ENCODE measurements around the gene ZFAND6.
A peak's percentile ranks its signal among the peaks of the same experiment; 100 is the strongest.

The ZFAND6 gene

GRCh38 chr15:80159811-80160569 is 100.5 kb downstream of the ZFAND6 start:
- no peak for DNase-seq (ENCODE audit: low read depth)
- no peak overlapping the region for H3K4me3 ChIP-seq (ENCODE audit: low read depth, low read length)

DNA sequence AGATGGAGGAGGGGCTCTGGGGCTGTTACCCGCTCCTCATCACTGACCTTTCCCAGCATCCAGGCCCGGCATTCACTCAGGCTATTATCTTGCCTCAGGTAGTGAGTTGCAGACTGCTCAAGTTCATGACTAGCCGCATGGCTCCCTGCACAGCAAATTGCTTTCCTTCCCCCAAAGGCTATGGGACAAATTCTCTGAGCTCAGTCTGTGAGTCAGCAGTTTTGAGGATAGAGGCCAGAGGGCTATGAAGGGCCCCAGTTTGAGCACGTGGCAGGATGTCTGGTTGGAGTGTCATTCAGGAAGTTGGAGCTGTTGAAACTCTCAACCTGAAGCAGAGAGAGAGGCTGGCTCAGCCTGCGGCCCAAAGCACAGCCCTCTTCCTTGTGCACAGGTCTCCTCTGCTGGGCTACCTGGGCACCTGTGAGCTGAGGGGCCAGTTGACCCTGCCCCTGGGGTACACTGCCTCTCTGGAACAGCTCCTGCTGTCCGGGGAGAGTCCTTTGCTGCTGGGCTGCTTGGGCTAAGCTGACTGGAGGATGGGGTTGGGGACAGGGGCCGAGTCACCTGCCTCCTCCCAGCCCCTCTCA is 101.2 kb downstream of the ZFAND6 start:
- peak; percentile 85 for DNase-seq (ENCODE audit: low read depth)
- H3K4me3 ChIP-seq (ENCODE audit: low read depth, low read length), result no peak overlapping the region

GRCh38 chr15:80161468-80162016 is 102.1 kb downstream of the ZFAND6 start:
- no peak overlapping the region for H3K4me3 ChIP-seq (ENCODE audit: low read depth, low read length)
- no peak for DNase-seq (ENCODE audit: low read depth)

GRCh38 chr15:80162059-80162554 is 102.6 kb downstream of the ZFAND6 start:
- H3K4me3 ChIP-seq (ENCODE audit: low read depth, low read length), result no peak overlapping the region
- DNase-seq (ENCODE audit: low read depth), result no peak

DNA sequence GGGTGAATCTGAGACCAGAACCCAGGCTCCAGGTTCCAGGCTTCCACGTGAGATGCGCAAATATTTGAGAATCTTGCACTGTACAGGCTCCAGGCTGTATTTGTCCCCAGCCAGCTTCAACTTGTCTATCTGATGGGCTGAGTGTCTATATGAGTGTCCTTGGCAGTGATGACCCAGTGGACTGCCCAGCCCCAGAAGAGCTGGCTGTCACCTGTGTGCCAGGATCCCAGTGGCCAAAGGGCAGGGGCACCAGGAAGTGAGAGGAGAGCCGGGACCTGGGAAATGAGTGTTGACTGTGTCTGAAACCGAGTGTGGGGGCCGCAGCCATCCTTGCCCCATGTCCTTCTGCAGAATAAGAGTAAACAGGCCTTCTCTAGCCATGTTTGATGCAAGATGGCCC is 103.7 kb downstream of the ZFAND6 start:
- no peak overlapping the region for H3K4me3 ChIP-seq (ENCODE audit: low read depth, low read length)
- no peak for DNase-seq (ENCODE audit: low read depth)

DNA sequence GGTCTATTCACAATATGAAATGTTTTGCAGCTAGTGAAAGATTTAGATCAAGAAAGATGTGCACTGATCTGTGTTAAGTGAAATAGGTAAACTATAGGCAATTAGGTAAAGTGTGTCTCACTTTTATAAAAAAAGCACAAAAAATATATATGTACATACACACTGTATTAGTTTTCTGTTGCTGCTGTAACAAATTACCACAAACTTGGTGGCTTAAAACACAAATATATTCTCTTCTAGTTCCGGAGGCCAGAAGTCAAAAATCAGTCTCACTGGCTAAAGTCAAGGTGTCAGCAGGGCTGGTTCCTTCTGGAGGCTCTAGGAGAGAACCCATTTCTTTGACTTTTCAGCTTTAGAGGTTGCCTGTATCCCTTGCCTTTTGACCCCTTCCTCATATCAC is 104.4 kb downstream of the ZFAND6 start:
- no peak for DNase-seq (ENCODE audit: low read depth)
- no peak overlapping the region for H3K4me3 ChIP-seq (ENCODE audit: low read depth, low read length)

DNA sequence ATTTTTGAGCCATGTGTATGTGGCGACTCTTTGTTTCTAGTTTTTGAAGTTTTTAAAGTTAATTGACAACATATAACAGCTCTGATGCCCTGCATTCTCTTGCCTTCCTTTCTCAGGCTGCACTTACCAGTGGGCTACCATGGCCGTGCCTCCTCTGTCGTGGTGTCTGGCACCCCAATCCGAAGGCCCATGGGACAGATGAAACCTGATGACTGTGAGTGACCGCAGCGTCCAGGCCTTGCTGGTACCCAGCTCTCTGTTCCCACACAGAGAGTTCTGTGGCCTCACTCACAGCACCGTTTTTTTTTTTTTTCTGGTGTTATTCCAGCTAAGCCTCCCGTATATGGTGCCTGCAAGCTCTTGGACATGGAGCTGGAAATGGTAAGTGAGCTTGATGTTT is 108.5 kb downstream of the ZFAND6 start:
- no peak overlapping the region for H3K4me3 ChIP-seq (ENCODE audit: low read depth, low read length)
- no peak for DNase-seq (ENCODE audit: low read depth)

DNA sequence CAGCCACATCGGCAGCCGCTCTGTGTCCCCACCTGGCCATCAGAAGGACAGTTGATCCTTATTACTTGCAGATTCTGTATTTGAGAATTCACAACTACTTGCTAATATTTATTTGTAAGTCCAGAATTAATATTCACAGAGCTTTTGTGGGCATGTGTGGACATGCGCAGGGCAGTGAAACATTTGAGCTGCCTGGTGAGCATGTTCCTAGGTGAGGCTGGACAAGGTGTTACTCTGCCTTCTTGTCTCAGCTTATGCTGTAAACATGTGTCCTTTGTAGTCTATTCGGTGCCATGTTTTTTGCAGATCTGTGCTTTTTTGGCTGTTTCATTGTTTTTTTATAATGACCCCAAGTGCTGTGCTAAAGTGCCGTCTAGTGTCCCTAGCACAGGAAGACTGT is 108.9 kb downstream of the ZFAND6 start:
- no peak overlapping the region for H3K4me3 ChIP-seq (ENCODE audit: low read depth, low read length)
- DNase-seq (ENCODE audit: low read depth), result no peak

DNA sequence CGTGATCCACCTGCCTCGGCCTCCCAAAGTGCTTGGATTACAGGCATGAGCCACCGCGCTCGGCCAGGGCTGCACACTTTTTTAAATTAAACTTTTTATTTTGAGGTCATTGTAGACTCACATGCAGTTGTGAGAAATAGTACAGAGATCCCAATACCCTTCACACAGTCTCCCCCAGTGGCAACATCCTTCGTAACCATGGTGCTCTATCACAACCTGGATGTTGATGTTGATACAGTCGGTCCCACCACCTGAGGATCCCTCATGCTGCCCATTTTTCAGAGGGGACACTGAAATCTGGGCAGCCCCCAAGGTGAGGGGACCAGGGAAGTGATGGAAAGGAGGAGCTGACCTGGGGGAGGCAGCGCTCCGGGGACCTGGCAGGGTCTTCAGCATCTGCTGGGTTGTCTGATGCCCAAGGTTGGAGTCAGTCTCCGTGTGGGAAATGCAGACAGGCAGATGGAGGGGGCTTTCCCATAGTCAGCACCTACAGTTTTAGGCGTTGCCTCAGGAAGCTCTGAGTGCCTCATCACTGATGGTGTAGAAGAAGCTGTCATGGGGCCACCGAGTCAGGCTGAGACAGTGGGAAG is 110.4 kb downstream of the ZFAND6 start:
- no peak for DNase-seq (ENCODE audit: low read depth)
- no peak overlapping the region for H3K4me3 ChIP-seq (ENCODE audit: low read depth, low read length)

DNA sequence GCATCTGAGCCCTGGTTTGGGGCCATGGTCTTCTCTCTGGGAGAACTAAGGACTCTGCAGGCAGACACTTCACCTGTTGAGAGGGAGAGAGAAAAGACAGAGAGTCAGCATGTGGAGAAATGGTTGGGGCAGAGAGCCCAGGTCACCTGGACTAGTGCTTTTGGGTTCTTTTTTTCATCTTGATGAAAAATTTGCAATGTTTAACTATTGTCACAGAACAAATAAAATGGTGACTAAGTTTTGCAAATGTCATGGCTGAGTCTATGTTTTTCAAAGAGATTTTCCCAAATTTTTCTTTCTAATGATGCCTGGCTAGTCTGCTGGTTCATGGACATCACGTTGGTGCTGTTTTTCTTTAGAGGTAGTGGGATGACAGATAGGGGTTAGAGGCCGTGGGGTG is 111.1 kb downstream of the ZFAND6 start:
- no peak overlapping the region for H3K4me3 ChIP-seq (ENCODE audit: low read depth, low read length)
- DNase-seq (ENCODE audit: low read depth), result no peak

- no peak overlapping the region for H3K4me3 ChIP-seq (ENCODE audit: low read depth, low read length)
Observed at GRCh38 chr15:80171787-80172186, 112.3 kb downstream of the ZFAND6 start.

DNA sequence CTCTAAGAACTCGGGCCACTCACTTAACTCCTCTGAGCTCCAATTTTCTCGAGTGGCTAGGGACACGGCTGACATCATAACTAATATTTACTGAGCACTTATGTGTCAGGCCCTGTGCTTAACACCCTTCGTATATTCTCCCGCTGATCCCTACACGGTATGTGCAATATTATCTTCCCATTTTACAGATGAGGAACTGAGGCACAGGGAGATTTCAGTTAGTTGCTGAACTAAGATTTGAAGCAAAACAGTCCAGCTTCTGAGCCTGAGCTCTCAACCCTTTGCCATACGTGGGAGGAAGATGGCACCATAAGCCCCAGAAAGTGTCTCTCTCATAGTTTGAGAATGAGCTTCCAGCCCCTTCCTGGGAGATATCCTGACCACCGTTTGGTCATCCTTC is 112.9 kb downstream of the ZFAND6 start:
- DNase-seq (ENCODE audit: low read depth), result no peak

More at GRCh38 chr15:80171787-80172186, 112.3 kb downstream of the ZFAND6 start:
- DNase-seq (ENCODE audit: low read depth), result no peak

DNA sequence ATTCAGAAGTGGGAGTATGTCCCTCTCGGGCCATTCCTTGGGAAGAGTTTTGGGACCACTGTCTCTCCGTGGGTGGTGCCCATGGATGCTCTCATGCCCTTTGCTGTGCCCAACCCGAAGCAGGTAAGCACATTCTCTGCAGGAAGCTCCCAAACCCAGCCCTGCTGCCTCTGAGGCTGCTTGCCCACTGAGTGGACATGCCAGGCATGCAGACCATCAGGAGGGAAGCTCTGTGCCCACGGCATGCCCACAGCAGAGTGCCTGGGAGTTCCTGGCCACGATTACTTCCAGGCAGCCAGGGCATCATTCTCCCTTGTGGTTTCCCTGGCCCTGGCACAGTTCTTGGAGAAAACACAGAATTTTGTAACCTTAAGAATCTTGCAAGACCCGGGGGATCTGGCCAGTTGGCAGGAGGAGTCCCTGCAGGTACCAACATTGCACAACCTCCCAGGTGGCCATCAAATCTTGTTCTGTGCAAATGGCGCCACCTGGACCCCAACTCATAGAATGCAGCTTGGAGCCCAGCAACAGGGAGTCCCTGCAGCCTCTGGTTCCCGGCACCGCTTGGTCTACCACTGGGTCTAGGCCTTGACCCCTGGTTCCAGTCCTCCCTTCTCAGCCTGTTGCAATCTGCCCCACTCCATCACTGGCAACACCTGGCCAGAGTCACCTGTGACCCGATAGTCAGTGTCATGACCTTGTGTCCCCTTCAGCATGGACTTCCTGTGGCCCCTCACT is 113.7 kb downstream of the ZFAND6 start:
- H3K4me3 ChIP-seq (ENCODE audit: low read depth, low read length), result no peak overlapping the region
- no peak for DNase-seq (ENCODE audit: low read depth)

More for the DNA sequence above, 112.9 kb downstream of the ZFAND6 start:
- no peak overlapping the region for H3K4me3 ChIP-seq (ENCODE audit: low read depth, low read length)

DNA sequence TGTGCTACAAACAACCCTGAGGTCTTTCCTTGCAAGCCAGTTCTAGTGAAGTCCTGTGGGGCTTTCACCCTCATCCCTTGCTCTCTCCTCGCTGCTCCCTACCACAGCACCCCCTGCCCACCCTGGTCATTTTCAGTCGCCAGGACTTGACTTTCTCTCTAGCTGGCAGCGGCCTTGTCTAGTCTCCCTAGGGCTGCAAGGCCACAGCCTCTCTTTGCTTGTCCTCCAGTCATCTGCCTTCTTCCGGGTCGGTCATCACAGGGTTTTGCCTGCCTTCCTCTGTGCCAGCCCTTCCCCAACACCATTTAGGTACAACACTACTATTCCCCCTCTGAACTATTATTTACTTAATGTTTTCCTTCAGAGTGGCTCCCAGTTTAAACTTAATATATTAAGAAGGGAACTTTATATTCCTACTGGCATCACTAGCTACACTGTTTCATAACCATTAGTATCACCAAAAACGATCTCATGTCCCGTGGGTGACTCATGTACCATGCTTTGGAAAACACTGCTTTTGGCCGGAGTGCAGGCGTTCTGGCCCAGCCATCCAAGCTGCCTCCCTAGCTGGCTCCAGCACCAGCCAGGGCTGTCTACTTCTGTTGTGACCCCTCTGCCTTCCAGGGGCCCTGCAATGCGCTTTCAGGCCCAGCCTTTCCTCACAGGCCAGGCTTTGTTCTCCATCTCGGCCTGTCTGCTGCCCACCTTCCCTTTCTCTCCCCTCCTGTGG is 114.7 kb downstream of the ZFAND6 start:
- DNase-seq (ENCODE audit: low read depth), result peak; percentile 63
- no peak overlapping the region for H3K4me3 ChIP-seq (ENCODE audit: low read depth, low read length)

DNA sequence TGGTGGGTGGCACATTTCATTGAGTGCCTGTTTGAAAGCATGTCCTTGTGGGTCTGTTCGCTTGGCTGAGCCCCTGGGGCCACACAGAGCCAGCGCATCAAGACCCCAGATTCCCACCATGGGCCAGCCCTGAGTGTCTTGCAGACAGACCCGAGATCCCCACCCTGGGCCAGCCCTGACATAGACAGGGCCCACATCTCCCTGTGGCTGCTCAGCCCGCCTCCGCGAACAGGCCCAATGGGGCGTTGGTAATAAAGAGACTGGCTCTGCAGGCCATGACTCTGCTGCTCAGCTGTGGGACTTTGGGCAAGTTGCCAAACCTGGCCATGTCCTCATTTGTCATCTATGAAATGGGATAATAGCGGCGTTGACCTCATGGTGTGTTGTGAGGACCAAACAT is 116.0 kb downstream of the ZFAND6 start:
- no peak overlapping the region for H3K4me3 ChIP-seq (ENCODE audit: low read depth, low read length)
- no peak for DNase-seq (ENCODE audit: low read depth)

- DNase-seq (ENCODE audit: low read depth), result no peak
- H3K4me3 ChIP-seq (ENCODE audit: low read depth, low read length), result no peak overlapping the region
Observed at GRCh38 chr15:80176443-80176842, 117.0 kb downstream of the ZFAND6 start.

- no peak overlapping the region for H3K4me3 ChIP-seq (ENCODE audit: low read depth, low read length)
Observed at GRCh38 chr15:80177156-80177555, 117.7 kb downstream of the ZFAND6 start.

GRCh38 chr15:80179025-80179759 is 119.7 kb downstream of the ZFAND6 start:
- peak; percentile 82 for DNase-seq (ENCODE audit: low read depth)
- no peak overlapping the region for H3K4me3 ChIP-seq (ENCODE audit: low read depth, low read length)

More at GRCh38 chr15:80177156-80177555, 117.7 kb downstream of the ZFAND6 start:
- DNase-seq (ENCODE audit: low read depth), result no peak
